Fibroblast of skin of left quadriceps (primary cell): ENCODE measurements around the gene NLGN4Y.
A peak's percentile ranks its signal among the peaks of the same experiment; 100 is the strongest.
"Not testable (repeated sequence)": the region's sequence is repeated elsewhere in the genome, so short reads cannot be mapped to it uniquely, and the experiment has no call there.

Experiments
- DNase-seq, 2 experiments: peaks; one replicate each; pipeline ENCODE4 v3.0.0-alpha.2; 2013; ENCODE audit warnings: low read depth in 2 of 2

The NLGN4Y gene

DNA sequence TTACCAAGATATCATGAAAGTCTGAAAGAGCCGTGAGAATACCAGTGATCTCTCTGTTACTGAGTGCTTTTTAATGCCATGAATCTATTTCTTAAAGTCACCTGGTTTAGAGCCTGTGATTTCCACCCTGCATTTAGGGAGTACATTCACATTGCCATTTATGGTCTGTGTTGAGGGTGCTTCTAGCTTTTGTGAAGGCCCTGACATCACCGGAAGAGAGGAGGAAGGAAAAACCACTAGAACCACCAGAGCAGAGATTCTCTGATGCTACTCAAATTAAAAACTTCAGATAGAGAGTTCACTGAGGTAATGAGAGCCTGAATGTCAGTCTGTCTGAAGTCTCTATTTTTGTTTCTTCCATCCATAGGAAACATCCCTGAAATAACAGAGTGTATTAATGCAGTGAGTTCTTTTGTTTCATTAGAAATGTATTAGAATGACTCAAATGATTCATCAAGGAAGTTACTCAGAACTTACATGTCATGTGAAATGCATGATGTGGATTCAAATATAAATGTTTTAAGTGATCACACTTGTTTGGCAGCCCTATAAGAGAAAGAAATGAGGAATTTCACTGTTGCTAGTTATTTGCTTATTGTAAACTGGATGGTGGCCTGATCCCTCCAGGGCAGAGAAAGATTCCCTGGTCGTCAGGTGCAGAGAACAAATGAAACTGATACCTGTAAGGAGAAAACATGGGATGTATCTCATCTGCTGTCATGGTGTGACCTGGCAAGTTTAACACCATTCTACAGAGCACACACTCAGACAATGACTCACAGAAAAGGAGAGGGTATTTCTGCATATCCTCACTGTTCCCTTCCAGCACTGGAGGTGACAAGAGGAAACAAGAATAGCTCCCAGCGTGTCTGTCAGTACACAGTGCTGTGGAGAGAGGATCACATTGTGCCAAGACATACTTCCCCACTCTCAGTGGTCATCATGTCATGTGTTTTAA, 310.1 kb downstream of the NLGN4Y start:
- DNase-seq = peak in 1 of 2 experiments; percentile 45

DNA sequence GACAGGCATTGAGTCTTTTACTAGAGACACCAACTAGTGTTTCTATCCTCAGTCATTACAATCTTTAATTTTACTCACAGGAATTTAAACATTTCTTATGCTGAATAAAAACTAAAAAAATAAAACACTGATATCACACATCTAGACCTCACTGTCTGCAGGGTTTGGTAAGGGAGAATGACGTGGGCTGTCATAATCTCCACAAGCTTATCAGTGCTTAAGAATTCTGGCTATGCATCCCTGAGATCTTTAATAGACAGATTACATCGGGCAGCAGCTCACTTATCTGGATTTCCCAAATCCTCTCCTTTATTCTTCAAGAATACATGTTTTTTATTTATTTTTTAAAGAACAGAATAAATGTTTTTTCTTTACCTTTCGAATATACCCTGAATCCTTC, 313.1 kb downstream of the NLGN4Y start:
- DNase-seq = no peak

DNA sequence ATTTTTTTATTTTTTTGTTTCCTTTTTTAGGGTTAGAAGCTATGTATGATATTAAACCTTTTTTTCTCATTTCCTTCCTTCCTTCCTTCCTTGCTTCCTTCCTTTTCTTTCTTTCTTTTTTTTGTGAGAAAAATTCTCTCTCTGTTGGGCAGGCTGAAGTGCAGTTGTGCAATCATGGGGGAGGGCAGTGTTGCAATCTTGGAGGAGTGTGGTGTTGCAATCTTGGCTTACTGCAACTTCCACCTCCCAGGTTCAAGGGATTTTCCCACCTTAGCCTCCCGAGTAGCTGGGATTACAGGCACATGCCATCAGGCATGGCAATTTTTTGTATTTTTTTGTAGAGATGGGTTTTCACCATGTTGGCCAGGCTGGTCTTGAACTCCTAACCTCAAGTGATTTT, 326.4 kb downstream of the NLGN4Y start:
- DNase-seq = peak; percentile 9 to 12

DNA sequence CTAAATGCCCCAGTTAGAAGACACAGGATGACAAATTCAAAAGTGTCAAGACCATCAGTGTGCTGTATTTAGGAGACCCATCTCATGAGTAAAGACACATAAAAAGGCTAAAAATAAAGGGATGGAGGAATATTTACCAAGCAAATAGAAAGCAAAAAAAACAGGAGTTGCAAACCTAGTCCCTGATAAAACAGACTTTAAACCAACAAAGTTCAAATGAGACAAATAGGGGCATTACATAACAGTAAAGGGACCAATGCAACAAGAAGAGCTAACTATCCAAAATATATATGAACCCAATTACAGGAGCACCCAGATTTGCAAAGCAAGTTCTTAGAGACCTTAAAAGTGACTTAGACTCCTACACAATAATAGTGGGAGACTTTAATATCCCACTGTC, 336.1 kb downstream of the NLGN4Y start:
- no peak for DNase-seq

- DNase-seq = not testable (repeated sequence)
These were observed 336.7 kb downstream of the NLGN4Y start for GRCh38 chrY:14861033-14861432.

DNA sequence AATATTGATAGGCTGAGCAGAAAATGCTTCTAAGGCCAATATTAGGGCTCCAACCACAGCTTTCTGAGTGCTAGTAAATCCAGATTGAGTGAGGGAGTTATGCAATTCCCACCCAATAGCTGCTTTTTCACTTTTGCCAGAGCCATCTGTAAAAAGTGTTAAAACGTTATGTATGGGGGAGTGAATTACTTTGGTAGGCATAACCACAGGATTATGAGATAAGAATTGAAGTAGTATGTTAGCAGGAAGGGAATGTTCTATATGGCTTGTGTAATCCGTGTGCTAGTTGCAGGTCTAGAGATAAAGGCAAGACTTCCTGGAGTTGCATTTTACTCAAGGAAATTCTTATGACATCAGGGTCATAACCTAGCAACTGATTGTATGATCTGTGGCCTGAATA, 347.6 kb downstream of the NLGN4Y start:
- no peak for DNase-seq
